GM13977 (cell line): ENCODE data around the gene PTPRK.

Experiments
- DNase-seq: peaks from one replicate; pipeline ENCODE4 v3.0.0; 2012; ENCODE audit warnings: low spot score
- in situ Hi-C: fragments of 300-500 bp; cut with MboI; formaldehyde crosslinking; loops from one replicate; pipeline ENCODE4 v1.12.0; 2022; ENCODE audit warnings: low sequenced_read_pairs, low pct_unique_long_range_greater_than_20kb, mixed read lengths, inconsistent platforms; ENCODE audit not compliant: unreplicated experiment
- TF ChIP-seq, protein P1 (sequence below): IDR thresholded peaks from 2 replicates; pipeline ENCODE4 v1.5.1; 2012; ENCODE audit warnings: mild to moderate bottlenecking, control low read depth; ENCODE audit not compliant: insufficient read depth; ENCODE audit errors: extremely low read depth, missing control alignments

The PTPRK gene

DNA sequence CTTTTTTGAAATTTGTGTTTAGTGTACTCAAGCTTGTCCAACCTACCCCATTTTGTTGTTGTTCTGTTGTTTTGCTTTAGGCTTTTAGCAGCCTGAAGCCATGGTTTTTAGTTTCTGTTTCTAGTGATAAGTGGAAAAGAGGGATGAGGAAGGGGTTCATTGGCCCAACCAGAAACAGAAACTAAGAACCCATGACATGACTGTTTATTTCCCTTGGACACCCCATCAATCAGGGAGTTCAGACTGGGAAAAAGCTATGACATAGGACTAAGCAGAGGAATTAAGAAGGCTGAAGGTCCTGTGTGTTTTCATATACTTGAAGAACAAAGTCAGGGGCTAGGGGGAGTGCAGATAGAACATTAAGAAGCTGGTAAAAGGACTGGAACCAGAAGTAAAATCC is 425.0 kb downstream of the PTPRK start:
- in situ Hi-C loops = no loop called here
- TF ChIP-seq, protein P1, sequence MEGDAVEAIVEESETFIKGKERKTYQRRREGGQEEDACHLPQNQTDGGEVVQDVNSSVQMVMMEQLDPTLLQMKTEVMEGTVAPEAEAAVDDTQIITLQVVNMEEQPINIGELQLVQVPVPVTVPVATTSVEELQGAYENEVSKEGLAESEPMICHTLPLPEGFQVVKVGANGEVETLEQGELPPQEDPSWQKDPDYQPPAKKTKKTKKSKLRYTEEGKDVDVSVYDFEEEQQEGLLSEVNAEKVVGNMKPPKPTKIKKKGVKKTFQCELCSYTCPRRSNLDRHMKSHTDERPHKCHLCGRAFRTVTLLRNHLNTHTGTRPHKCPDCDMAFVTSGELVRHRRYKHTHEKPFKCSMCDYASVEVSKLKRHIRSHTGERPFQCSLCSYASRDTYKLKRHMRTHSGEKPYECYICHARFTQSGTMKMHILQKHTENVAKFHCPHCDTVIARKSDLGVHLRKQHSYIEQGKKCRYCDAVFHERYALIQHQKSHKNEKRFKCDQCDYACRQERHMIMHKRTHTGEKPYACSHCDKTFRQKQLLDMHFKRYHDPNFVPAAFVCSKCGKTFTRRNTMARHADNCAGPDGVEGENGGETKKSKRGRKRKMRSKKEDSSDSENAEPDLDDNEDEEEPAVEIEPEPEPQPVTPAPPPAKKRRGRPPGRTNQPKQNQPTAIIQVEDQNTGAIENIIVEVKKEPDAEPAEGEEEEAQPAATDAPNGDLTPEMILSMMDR = no peak
- no peak for DNase-seq

DNA sequence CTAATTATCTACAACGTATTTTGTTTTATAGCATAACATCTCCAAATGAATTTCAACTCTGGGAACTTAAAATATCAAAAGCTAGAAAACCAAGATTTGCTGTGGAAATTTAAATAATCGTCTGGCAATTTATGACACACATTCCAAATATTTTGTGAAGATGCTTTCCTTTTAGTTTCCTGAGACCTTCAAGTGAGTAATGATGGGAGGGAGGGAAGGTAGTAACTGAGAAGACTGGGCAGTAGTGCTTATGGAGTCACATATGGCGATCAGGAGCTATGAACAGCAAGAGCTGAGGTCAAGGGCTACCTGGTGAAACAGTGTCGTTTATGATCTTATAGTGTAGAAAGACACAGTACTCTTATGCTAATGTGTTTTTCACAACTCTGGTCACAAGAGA is 441.4 kb downstream of the PTPRK start:
- no peak for DNase-seq
- in situ Hi-C loops = no loop called here
- TF ChIP-seq, protein P1 = no peak

DNA sequence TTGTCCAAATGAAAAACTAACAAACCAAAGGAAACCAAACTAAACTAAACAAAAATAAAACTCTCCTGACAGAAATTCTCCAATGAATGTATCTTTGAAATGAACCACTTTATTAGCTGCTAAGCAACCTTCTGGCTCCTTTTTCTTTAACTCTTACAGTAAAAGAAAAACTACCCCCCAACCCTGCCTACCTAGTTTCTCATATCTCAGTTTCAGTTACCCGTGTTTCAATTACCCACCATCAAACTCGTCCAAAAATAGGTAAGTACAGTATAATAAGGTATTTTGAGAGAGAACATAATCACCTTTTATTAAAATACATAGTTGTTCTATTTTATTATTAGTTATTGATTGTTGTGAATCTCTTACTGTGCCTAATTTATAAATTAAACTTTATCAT is 442.1 kb downstream of the PTPRK start:
- TF ChIP-seq, protein P1 = no peak
- in situ Hi-C loops = no loop called here
- DNase-seq = no peak

DNA sequence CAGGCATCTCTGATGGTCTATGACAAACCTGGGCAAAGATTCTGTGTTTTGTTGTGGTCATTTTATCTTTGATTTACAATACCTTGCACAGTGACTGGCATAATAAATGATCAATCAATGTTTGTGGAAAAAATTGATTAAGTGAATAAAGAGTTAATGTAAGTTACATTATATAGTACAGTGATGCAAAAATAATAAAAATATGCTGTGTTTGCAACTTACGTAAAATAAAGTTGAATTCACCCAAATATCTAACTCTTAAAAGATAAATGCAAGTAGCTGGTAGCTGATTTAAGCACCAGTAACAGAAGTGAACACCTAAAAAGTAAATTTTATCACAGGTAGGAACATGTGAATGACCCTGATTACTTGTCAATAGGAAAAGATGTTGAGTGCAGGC is 443.6 kb downstream of the PTPRK start:
- no peak for DNase-seq
- TF ChIP-seq, protein P1 = no peak
- in situ Hi-C loops = no loop called here

DNA sequence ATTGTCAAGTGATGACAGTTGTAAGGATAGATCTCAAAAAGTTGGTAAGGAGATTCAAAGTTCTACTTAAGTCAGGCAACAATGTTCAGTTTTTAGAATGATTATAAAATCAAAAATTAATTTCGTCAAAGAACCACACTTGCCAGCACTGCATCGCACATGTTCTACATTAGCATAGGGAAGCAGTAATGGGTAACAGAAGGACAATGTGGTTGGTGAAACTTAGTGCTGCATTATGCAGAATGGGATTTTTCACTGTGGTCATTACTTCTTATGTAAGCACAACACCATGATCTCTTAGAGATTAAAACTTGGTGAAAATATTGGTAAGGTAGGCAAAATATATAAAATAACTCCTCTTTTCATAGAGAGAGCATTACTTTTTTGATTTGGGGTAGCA is 445.8 kb downstream of the PTPRK start:
- in situ Hi-C loops = no loop called here
- TF ChIP-seq, protein P1 = no peak
- DNase-seq = no peak

DNA sequence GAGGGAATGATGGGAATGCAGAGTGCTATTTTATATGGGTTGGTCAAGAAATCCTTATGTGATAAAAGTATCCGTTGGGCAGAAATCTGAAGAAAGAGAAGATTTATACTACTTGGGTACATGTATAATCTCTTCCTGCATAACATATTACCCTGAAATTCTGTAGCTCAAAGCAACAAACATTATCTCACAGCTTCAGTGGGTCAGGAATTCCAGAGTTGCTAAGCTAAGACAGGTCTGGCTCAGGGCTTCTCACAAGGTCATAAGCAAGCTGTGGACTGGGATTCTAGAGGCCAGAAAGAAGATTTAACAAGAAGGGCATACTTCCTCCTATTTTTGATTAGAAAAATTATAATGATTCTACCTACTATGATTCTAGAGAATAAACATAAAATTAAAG is 447.0 kb downstream of the PTPRK start:
- in situ Hi-C loops = no loop called here
- DNase-seq = no peak
- TF ChIP-seq, protein P1 = no peak

DNA sequence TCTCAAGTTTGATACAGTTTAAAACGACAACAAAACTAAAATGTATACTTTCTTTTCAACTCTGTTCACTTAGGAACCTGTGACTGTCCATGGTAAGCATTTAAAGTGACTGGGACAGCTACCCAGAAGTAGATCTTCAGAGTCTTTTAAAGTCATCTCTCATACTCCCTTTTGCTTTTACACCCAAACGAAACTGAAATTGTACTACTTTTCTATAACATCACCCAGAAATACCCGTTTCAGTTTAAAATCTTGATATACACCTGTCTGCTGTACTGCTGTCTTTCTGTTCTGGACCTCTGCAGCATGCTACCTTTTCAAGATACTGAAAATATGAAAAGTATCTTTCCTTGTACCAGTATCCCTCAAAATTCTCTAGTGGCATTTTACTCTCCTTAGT is 449.2 kb downstream of the PTPRK start:
- TF ChIP-seq, protein P1 = no peak
- in situ Hi-C loops = no loop called here

More for the DNA sequence above, 449.2 kb downstream of the PTPRK start:
- DNase-seq = no peak
